Cardiac muscle cell (in vitro differentiated cells and primary cell): ENCODE measurements around the gene CARMIL1. TPM values are rescaled to one million over a fixed set of nuclear protein-coding genes. Genes with fewer than 3 reads are reported as not detected.

Experiments used
- DNase-seq, 2 donors: peaks; one replicate each; pipeline versions ENCODE4 v3.0.0 to v3.0.0-alpha.2; 2010 to 2017; ENCODE audit warnings: low read depth in 1 of 2, low spot score in 1 of 2
- H3K27ac ChIP-seq: fragments of 200-600 bp; sonication (generic); 2 replicates; pipeline ENCODE4 v1.5.1; 2016
- H3K27me3 ChIP-seq: fragments of 200-600 bp; sonication (generic); 2 replicates; pipeline ENCODE4 v1.6.0; 2016; ENCODE audit warnings: control low read depth
- H3K36me3 ChIP-seq: fragments of 200-600 bp; sonication (generic); 2 replicates; pipeline ENCODE4 v1.5.1; 2016; ENCODE audit warnings: control low read depth
- H3K4me1 ChIP-seq: fragments of 200-600 bp; sonication (generic); 2 replicates; pipeline ENCODE4 v1.8.1; 2017; ENCODE audit warnings: low read depth, mild to moderate bottlenecking, mixed run types
- H3K4me3 ChIP-seq: fragments of 200-600 bp; sonication (generic); 2 replicates; pipeline ENCODE4 v1.5.1; 2016; ENCODE audit warnings: mild to moderate bottlenecking
- H3K9me3 ChIP-seq: fragments of 200-600 bp; sonication (generic); 2 replicates; pipeline ENCODE4 v1.5.1; 2017; ENCODE audit warnings: low read depth, mild to moderate bottlenecking, control low read depth
- polyA plus RNA-seq: library from polyadenylated mRNA; unstranded; fragments of >200 nt; fragmentation: Nextera tagmentation; extraction: Ambion mirVana; gene quantifications from 2 replicates; pipeline ENCODE4 v1.2.1, GENCODE V29; 2016
- total RNA-seq: library from RNA; depleted of rRNA; stranded (reverse); fragments of >200 nt; gene quantifications from 2 replicates; pipeline ENCODE4 v1.2.3, GENCODE V29; 2016
- TF ChIP-seq, protein P1 (sequence below): IDR thresholded peaks from 2 replicates; pipeline ENCODE4 v1.5.1; 2012; ENCODE audit warnings: low read depth, mild to moderate bottlenecking, low read length

The CARMIL1 gene
- total and polyA plus RNA-seq, 2 experiments from 2014 or later = 15.7 to 63.6 TPM

DNA sequence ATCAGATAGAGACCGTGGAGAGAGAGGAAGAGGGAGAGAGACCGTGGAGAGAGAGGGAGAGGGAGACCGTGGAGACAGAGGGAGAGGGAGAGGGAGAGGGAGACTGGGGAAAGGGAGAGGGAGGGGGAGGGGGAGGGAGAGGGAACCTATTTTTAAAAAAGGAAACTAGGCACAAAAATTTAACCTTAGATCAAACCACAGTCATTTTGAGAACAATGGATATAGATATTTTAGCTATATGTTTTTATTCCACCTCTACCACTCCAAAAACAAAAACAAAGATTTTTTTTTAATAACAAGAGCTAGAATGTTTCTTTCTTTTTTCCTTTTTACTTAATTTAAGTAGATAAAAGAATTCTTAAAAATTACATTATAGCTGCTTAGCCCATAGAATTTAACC, 307.8 kb downstream of the CARMIL1 start:
- H3K9me3 ChIP-seq = no peaks in the 10 kb centered on the region
- H3K4me1 ChIP-seq = no peaks in the 10 kb centered on the region
- no peak for DNase-seq
- no peak overlapping the region for H3K27ac ChIP-seq
- TF ChIP-seq, protein P1, sequence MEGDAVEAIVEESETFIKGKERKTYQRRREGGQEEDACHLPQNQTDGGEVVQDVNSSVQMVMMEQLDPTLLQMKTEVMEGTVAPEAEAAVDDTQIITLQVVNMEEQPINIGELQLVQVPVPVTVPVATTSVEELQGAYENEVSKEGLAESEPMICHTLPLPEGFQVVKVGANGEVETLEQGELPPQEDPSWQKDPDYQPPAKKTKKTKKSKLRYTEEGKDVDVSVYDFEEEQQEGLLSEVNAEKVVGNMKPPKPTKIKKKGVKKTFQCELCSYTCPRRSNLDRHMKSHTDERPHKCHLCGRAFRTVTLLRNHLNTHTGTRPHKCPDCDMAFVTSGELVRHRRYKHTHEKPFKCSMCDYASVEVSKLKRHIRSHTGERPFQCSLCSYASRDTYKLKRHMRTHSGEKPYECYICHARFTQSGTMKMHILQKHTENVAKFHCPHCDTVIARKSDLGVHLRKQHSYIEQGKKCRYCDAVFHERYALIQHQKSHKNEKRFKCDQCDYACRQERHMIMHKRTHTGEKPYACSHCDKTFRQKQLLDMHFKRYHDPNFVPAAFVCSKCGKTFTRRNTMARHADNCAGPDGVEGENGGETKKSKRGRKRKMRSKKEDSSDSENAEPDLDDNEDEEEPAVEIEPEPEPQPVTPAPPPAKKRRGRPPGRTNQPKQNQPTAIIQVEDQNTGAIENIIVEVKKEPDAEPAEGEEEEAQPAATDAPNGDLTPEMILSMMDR = no peak
- peaks cover 14% of the 10 kb centered on the region for H3K36me3 ChIP-seq
- no peaks in the 10 kb centered on the region for H3K27me3 ChIP-seq
- H3K4me3 ChIP-seq = no peak overlapping the region

DNA sequence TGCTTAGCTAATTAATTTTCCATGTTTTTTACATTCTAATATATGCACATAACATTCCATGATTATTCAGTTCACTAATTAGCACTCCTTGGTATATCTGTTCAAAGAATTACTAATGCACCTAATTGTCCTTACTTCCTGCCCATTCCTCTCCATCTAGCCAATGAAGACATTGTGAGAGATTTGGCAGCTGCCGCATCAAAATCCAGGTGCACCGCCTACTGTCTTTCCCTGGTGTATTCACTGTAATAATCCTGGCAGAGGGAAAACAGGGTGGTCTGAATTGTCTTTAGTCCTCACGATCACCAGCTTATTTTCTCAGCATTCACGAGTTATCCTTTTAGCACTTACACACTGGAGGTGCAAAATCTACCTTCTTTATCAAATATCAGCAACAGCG, 311.8 kb downstream of the CARMIL1 start:
- Histone ChIP-seq H3K4me3 (no peak overlapping the region), H3K4me1 (no peaks in the 10 kb centered on the region), H3K27ac (no peak overlapping the region), H3K36me3 (peaks cover 38% of the 10 kb centered on the region), H3K27me3 (no peaks in the 10 kb centered on the region), H3K9me3 (no peaks in the 10 kb centered on the region)
- TF ChIP-seq, protein P1 = no peak
- no peak for DNase-seq

DNA sequence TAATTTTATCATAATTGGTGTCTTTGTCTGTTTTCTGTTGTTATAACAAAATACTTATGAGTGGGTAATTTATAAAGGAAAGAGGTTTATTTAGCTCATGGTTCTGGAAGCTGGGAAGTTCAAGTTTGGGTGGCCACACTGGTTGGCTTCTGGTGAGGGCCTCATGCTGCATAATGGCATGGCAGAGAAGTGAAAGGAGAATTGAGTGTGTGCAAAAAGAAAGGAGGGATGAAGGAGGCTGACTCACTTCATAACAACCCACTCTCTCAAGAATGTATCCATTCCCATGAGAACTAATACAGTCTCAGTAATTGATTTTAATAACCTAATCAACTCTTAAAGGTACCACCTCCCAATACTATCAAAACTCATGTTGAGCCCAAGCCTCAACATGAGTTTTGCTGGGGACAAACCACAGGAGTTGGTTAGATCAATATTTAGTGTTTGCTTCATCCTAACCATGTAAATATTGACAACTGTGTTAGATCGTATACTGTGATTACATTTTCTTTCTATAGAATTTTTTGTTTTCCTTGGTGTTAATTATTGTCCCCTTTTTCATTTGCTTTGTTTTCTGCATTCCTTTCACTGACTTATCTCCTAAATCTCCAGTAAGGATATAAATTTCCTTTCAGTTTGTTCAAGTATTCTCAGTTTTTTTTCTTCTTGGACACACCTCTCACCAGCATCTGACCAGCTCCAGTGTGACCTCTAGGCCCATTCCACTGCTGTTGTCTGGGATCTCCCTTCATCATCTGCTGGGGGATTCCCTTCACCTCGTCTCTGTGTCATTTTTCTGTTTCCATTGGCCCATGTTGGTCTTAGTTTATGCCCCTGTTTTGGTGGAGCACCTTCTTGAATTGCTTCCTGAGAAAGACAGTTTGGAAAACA, 318.0 kb downstream of the CARMIL1 start:
- TF ChIP-seq, protein P1 = no peak
- H3K36me3 ChIP-seq = peaks cover 32% of the 10 kb centered on the region
- no peaks in the 10 kb centered on the region for H3K27me3 ChIP-seq
- H3K27ac ChIP-seq = no peak overlapping the region
- H3K4me3 ChIP-seq = no peak overlapping the region
- no peaks in the 10 kb centered on the region for H3K9me3 ChIP-seq
- DNase-seq = no peak
- no peaks in the 10 kb centered on the region for H3K4me1 ChIP-seq

- DNase-seq = no peak
- Histone ChIP-seq H3K4me3 (no peak overlapping the region), H3K27ac (no peak overlapping the region), H3K4me1 (no peaks in the 10 kb centered on the region), H3K9me3 (no peaks in the 10 kb centered on the region), H3K27me3 (no peaks in the 10 kb centered on the region), H3K36me3 (peaks cover 21% of the 10 kb centered on the region)
- TF ChIP-seq, protein P1 = no peak
Observed at GRCh38 chr6:25599516-25600085, 320.4 kb downstream of the CARMIL1 start.

DNA sequence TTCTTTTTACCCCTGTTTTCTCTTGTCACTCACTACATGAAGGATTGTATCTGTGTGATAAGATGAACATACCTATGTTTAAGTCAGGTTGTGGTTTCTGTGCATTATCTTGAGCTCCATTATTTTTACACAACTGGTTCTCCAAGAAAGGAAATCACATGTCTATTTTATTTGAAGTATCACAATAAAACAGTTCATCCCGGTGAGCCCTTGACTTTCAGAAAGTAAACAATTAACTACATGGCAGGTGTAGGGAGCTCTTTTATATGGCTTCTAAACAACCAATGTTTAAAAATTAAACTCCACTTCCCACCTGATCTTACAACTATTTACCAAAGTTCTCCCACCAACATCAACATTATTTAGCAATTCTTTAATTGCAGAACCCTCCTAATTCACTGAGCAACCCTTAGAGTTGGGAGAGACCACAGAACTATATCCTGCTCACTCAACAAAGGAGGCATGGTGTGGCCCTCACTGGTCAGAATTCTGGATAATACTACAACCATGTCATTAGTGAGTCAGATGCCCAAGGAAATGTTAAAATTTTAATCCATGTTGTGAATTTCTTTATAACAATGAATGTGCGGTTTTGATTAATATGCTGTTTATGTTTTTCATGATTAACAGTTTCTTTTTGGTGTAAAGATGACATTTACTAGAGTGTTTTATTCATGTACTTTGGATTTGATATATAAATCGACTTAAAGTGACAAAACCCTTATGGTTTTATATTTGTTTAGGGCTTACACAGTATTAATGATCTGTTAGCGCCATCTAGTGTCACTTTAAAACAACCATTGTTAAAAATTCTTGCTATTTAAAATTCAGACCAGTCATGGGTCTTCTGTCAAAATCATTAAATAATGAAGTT, 322.9 kb downstream of the CARMIL1 start:
- TF ChIP-seq, protein P1 = peak; percentile 45
- DNase-seq = peak; percentile 69 to 80

More for the DNA sequence above, 322.9 kb downstream of the CARMIL1 start:
- no peak overlapping the region for H3K4me3 ChIP-seq
- no peak overlapping the region for H3K27ac ChIP-seq
- no peaks in the 10 kb centered on the region for H3K4me1 ChIP-seq
- H3K9me3 ChIP-seq = no peaks in the 10 kb centered on the region
- H3K27me3 ChIP-seq = no peaks in the 10 kb centered on the region
- peaks cover 21% of the 10 kb centered on the region for H3K36me3 ChIP-seq
